GM19463 (cell line): Measurements from ENCODE around the gene CRACR2B.

Source experiments
- ATAC-seq: cut with Tn5 transposase; IDR thresholded peaks from one replicate; pipeline ENCODE4 v1.9.1; 2021; ENCODE audit warnings: mild to moderate bottlenecking, moderate library complexity; ENCODE audit not compliant: unreplicated experiment

CRACR2B gene

GRCh38 chr11:850775-851763 lies 23.4 kb downstream of the CRACR2B start:
- ATAC-seq, result no peak

- no peak for ATAC-seq
Observed at GRCh38 chr11:852762-853161, 25.0 kb downstream of the CRACR2B start.

GRCh38 chr11:853682-854448 lies 26.1 kb downstream of the CRACR2B start:
- no peak for ATAC-seq

GRCh38 chr11:854601-855329 lies 27.0 kb downstream of the CRACR2B start:
- ATAC-seq, result no peak

- ATAC-seq, result no peak
Observed at GRCh38 chr11:855330-855674, 27.6 kb downstream of the CRACR2B start.

- ATAC-seq, result no peak
Observed at GRCh38 chr11:855796-856195, 28.1 kb downstream of the CRACR2B start.

- ATAC-seq, result no peak
Observed at GRCh38 chr11:856397-856796, 28.7 kb downstream of the CRACR2B start.

GRCh38 chr11:858053-858761 lies 30.5 kb downstream of the CRACR2B start:
- no peak for ATAC-seq

GRCh38 chr11:858762-859339 lies 31.1 kb downstream of the CRACR2B start:
- ATAC-seq, result no peak

GRCh38 chr11:859394-860131 lies 31.8 kb downstream of the CRACR2B start:
- no peak for ATAC-seq

GRCh38 chr11:860234-861104 lies 32.8 kb downstream of the CRACR2B start:
- ATAC-seq, result no peak

GRCh38 chr11:861105-861479 lies 33.4 kb downstream of the CRACR2B start:
- no peak for ATAC-seq

- ATAC-seq, result no peak
Observed at GRCh38 chr11:862081-862661, 34.5 kb downstream of the CRACR2B start.

GRCh38 chr11:862696-863022 lies 34.9 kb downstream of the CRACR2B start:
- no peak for ATAC-seq

- ATAC-seq, result no peak
Observed at GRCh38 chr11:863023-863909, 35.5 kb downstream of the CRACR2B start.

GRCh38 chr11:863910-864827 lies 36.5 kb downstream of the CRACR2B start:
- no peak for ATAC-seq
